ENCODE results near the gene AATK.

- TF ChIP-seq ZNF549 (CRISPR knock-in tag; IDR thresholded peaks at IDR 0.05) (no peak), CC2D1A (CRISPR knock-in tag; IDR thresholded peaks at IDR 0.05) (no peak), KDM5A (IDR thresholded peaks at IDR 0.05; ENCODE audit: borderline replicate concordance, low read length) (no peak), FOXM1 (CRISPR knock-in tag; IDR thresholded peaks at IDR 0.05) (no peak), ZNF616 (CRISPR knock-in tag; IDR thresholded peaks at IDR 0.05; ENCODE audit: low read depth) (no peak)
Measured at GRCh38 chr17:81076141-81076679, 89.8 kb downstream of the AATK start.

Data from HepG2 (cell line).